Ishikawa (cell line): ENCODE measurements around the gene CRB3.
A peak's percentile ranks its signal among the peaks of the same experiment; 100 is the strongest.

ENCODE experiments used
- CEBPB ChIP-seq: IDR thresholded peaks from 2 replicates; pipeline ENCODE4 v1.6.1; 2012
- CREB1 ChIP-seq: IDR thresholded peaks from 2 replicates; pipeline ENCODE4 v1.6.1; 2012; ENCODE audit warnings: low read depth
- EGR1 ChIP-seq: IDR thresholded peaks from 2 replicates; pipeline ENCODE4 v1.6.1; 2012
- EP300 ChIP-seq: IDR thresholded peaks from 2 replicates; pipeline ENCODE4 v1.6.1; 2012; ENCODE audit warnings: borderline replicate concordance
- FOXM1 ChIP-seq: IDR thresholded peaks from 2 replicates; pipeline ENCODE4 v1.6.1; 2012; ENCODE audit warnings: low read depth, borderline replicate concordance
- NFIC ChIP-seq: IDR thresholded peaks from 2 replicates; pipeline ENCODE4 v1.6.1; 2012
- RAD21 ChIP-seq: IDR thresholded peaks from 2 replicates; pipeline ENCODE4 v1.6.1; 2012; ENCODE audit warnings: low read depth
- REST ChIP-seq: IDR thresholded peaks from 2 replicates; pipeline ENCODE4 v1.6.1; 2012; ENCODE audit warnings: low read depth, mild to moderate bottlenecking
- TAF1 ChIP-seq: IDR thresholded peaks from 2 replicates; pipeline ENCODE4 v1.6.1; 2012; ENCODE audit warnings: low read depth, mild to moderate bottlenecking
- TCF12 ChIP-seq: IDR thresholded peaks from 2 replicates; pipeline ENCODE4 v1.6.1; 2012; ENCODE audit warnings: low read depth
- TEAD4 ChIP-seq: IDR thresholded peaks from 2 replicates; pipeline ENCODE4 v1.6.1; 2012
- USF1 ChIP-seq: IDR thresholded peaks from 2 replicates; pipeline ENCODE4 v1.6.1; 2012
- YY1 ChIP-seq: IDR thresholded peaks from 2 replicates; pipeline ENCODE4 v1.6.1; 2012; ENCODE audit warnings: low read depth
- ZBTB7A ChIP-seq: IDR thresholded peaks from 2 replicates; pipeline ENCODE4 v1.6.1; 2012; ENCODE audit warnings: low read depth
- TF ChIP-seq, protein P1 (sequence below): IDR thresholded peaks from 2 replicates; pipeline ENCODE4 v1.6.1; 2012

Gene CRB3

DNA sequence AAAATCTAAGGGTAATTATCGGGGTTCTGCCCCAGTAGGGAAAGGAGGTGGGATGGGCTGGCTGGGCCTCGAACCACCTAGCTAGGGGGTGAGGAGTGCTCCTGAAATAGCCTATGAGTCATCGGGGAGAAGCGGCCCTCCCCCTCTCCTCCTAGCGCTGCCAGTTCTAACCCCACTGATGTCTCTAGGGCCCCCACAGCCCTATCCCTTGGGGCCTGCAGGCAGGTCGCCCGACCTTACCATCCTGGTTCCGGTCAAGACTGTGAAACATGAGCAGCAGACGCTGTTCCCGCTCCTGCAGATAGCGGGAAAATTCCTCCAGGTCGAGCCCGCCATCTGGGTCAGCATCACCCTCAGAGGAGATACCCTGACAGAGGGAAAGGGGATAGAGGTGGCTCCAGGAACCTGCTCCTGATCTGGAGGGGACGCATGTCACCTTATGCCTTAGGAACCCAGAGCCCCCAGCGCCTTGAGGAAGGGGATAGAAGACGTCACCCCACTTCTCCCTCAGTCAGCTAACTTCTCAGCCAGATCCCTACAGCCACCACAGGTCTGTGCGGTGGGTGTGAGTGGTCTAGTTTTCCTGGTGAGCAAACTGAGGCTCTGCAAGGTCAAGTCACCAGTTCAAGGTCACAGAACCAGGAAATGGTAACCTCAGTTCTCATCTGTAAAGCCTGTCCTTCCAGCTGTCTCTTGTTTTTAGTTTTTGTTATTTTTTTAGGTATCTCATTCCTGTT lies 5.9 kb upstream of the CRB3 start:
- TF ChIP-seq ZBTB7A = no peak
- TF ChIP-seq EGR1 = no peak
- no peak for TF ChIP-seq REST
- TF ChIP-seq EP300 = no peak
- TF ChIP-seq FOXM1 = no peak
- no peak for TF ChIP-seq TCF12
- no peak for TF ChIP-seq NFIC
- TF ChIP-seq YY1 = no peak
- TF ChIP-seq CREB1 = no peak

DNA sequence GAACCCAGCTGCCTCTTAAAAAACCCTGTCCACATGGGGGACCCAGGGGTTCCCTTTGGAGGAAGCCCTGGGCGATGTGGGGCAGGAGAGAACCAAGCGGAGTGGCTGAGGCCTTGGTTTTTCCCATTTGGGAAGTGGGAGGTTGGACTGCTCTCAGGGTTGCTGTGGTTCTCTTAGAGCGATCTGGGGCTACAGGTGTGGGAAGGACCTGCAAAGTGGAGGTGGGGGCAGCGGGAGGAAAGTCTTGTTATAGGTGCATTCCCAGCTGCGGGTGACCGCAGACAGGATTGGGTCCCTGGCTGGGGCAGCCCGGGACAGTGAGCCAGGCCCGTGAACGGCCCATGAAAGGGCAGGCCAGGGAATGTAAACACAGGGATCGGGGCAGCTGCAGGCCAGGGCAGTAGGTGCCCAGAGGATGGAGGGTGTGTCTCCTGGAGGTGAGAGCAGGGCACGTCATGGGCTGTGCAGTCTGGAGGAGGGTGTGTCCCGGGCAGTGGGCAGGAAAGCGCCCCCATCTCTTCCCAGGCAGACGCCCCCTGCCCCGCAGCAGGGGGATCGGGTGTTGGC lies 5.3 kb upstream of the CRB3 start:
- TF ChIP-seq NFIC (no peak), TCF12 (no peak), USF1 (no peak), ZBTB7A (peak; percentile 64; the same call in 1 of the 2 replicates), REST (no peak)

- 0 out of 2 replicates have a peak, but pooled peaks have one; percentile 22 for TF ChIP-seq CEBPB
- 0 out of 2 replicates have a peak, but pooled peaks have one; percentile 18 for TF ChIP-seq EGR1
- peak; percentile 31; the same call in 1 of the 2 replicates for TF ChIP-seq TAF1
- TF ChIP-seq EP300 = no peak
- TF ChIP-seq CREB1 = no peak
These were observed 4.6 kb upstream of the CRB3 start, which contains the start of gene SLC25A23 for GRCh38 chr19:6459262-6460098. Gene SLC25A23, minus strand, starts transcription at chr19:6459792. Its CDS starts 164 bp downstream, at chr19:6459628.

DNA sequence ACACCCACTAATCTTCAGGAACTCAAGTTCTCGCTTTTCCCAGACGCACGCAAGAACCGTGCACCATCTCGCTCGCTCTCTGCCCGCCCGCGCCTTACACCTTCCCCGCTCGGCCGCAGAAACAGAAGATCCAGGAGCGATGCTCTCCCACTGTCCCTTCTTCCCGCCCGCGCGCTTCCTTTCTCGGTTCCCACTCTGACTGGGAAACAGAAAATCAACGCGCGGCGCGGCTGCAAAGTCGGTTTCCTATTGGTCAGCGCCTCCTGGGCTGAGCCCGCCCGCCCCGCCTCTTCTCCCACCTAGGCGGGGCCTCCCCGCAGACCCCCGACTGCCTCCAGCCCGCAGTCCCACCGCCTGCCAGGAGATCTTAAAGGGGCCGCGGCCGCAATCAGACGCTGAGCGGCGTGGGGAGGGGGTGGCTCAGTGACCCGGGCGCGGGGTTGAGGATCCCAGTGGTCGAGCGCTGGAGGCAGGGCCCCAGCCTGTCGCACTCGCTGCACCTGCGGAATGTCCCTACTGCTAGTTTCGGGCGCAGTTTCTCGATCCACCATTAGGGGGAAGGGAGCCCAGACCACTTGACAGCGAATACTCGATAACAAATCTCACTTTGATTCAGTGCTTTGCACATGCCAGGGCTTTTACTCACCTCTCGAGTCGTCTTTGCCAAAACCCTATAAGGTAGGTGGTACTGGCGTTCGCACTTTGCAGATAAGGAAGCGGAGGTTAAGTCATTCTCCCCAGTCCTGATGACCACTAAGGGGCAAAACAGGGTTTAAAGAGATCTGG lies 3.8 kb upstream of the CRB3 start:
- 0 out of 2 replicates have a peak, but pooled peaks have one; percentile 17 for TF ChIP-seq EP300
- no peak for TF ChIP-seq EGR1
- no peak for TF ChIP-seq CREB1
- no peak for TF ChIP-seq CEBPB
- peak; percentile 80 for TF ChIP-seq TEAD4
- no peak for TF ChIP-seq TAF1
- TF ChIP-seq NFIC = peak; percentile 43
- TF ChIP-seq, protein P1, sequence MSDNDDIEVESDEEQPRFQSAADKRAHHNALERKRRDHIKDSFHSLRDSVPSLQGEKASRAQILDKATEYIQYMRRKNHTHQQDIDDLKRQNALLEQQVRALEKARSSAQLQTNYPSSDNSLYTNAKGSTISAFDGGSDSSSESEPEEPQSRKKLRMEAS = peak; percentile 58
- TF ChIP-seq USF1 = 0 out of 2 replicates have a peak, but pooled peaks have one; percentile 12
- TF ChIP-seq FOXM1 = no peak
- peak; percentile 97 for TF ChIP-seq ZBTB7A
- TF ChIP-seq RAD21 = peak; percentile 34
- TF ChIP-seq YY1 = peak; percentile 61
- no peak for TF ChIP-seq REST
- peak; percentile 55 for TF ChIP-seq TCF12
